HepG2 (cell line): ENCODE data around the gene MAGI1. TPM values are rescaled to one million over a fixed set of nuclear protein-coding genes. Genes with fewer than 3 reads are reported as not detected.

Experiments
- ATAC-seq: fragments of 200-7000 bp; cut with Tn5 transposase; 3 replicates; pipeline ENCODE4 v1.9.1; 2020; ENCODE audit warnings: mild to moderate bottlenecking, moderate library complexity
- BruUV-seq: library from RNA; stranded (reverse); fragments of 400-500 nt; replicated peaks from 2 replicates; lab custom pipeline; 2021; lab: Mats Ljungman, UMichigan
- CTCF ChIA-PET: fragments of 300-600 bp; formaldehyde crosslinking; extraction: SDS; loops from one replicate; lab custom pipeline; 2021; ENCODE audit warnings: low total read pairs, inconsistent platforms, low intra/inter-chr PET ratio; lab: Yijun Ruan, JAX
- POLR2A ChIA-PET: fragments of 350-600 bp; sonication (Branson Sonifier 250); formaldehyde crosslinking; loops from one replicate; lab custom pipeline; 2020; ENCODE audit warnings: antibody characterized with exemption, inconsistent platforms; lab: Yijun Ruan, JAX
- DNase-seq: peaks from one replicate; pipeline ENCODE4 v3.0.0-alpha.2; 2015; ENCODE audit warnings: low spot score
- FAIRE-seq: peaks from 3 replicates; lab custom pipeline; 2011; peaks lifted over from hg19 to GRCh38; lab: Jason Lieb, UNC
- H2AFZ ChIP-seq: one replicate; pipeline ENCODE4 v1.6.1; 2011; ENCODE audit warnings: low read length, inconsistent platforms
- H3K27ac ChIP-seq: fragments of 300-600 bp; 3 replicates; pipeline ENCODE4 v1.8.0; 2011; ENCODE audit warnings: mixed run types, mild to moderate bottlenecking, mixed read lengths, low read length, inconsistent platforms; ENCODE audit not compliant: insufficient read depth; ENCODE audit errors: extremely low read length
- H3K27me3 ChIP-seq, 2 experiments: fragments of 200-600 bp in 1 of 2; 2 replicates in 1 of 2; 3 replicates in 1 of 2; pipeline versions ENCODE4 v1.6.0 to v1.8.0; 2011; ENCODE audit warnings: low read length in 2 of 2, mild to moderate bottlenecking in 2 of 2, moderate library complexity in 2 of 2, inconsistent platforms in 1 of 2; ENCODE audit not compliant: insufficient read depth in 2 of 2, control insufficient read depth in 1 of 2
- H3K36me3 ChIP-seq, 2 experiments: fragments of 200-600 bp in 1 of 2; replicated peaks in 1 of 2; 2 replicates in 1 of 2; 3 replicates in 1 of 2; pipeline versions ENCODE4 v1.5.1 to v1.8.0; 2011; ENCODE audit warnings: low read length in 2 of 2, inconsistent platforms in 1 of 2; ENCODE audit not compliant: insufficient read depth in 2 of 2, control insufficient read depth in 1 of 2
- H3K4me1 ChIP-seq: 2 replicates; pipeline ENCODE4 v1.5.1; 2012; ENCODE audit warnings: low read length, inconsistent platforms; ENCODE audit not compliant: insufficient read depth
- H3K4me2 ChIP-seq: 2 replicates; pipeline ENCODE4 v1.6.0; 2011; ENCODE audit warnings: low read depth, low read length, inconsistent platforms
- H3K4me3 ChIP-seq, 3 experiments: fragments of 200-600 bp in 1 of 3; sonication (generic), shearing (Covaris generic) in 1 of 3; replicated peaks in 1 of 3; 2 replicates each; pipeline ENCODE4 v1.5.1; 2011 to 2016; ENCODE audit warnings: low read length in 3 of 3, inconsistent platforms in 2 of 3, low read depth in 2 of 3, mild to moderate bottlenecking in 2 of 3, control low read depth in 1 of 3, mixed read lengths in 1 of 3; ENCODE audit not compliant: insufficient read depth in 1 of 3
- H3K79me2 ChIP-seq: one replicate; pipeline ENCODE4 v1.6.1; 2011; ENCODE audit warnings: low read length, inconsistent platforms; ENCODE audit not compliant: insufficient read depth
- H3K9ac ChIP-seq: 2 replicates; pipeline ENCODE4 v1.6.0; 2011; ENCODE audit warnings: mild to moderate bottlenecking, low read depth, low read length, inconsistent platforms; ENCODE audit not compliant: insufficient read depth
- H3K9me3 ChIP-seq: 2 replicates; pipeline ENCODE4 v1.5.1; 2012; ENCODE audit warnings: mild to moderate bottlenecking, low read length
- H4K20me1 ChIP-seq: 2 replicates; pipeline ENCODE4 v1.6.0; 2011; ENCODE audit warnings: inconsistent platforms, mild to moderate bottlenecking, low read length, moderate library complexity; ENCODE audit not compliant: insufficient read depth
- ELF1 ChIP-seq: sonication (generic); formaldehyde crosslinking; IDR thresholded peaks from 2 replicates; pipeline ENCODE4 v1.4.0; 2020; ENCODE audit warnings: missing genetic modification reagents
- KDM4B ChIP-seq: sonication (generic); formaldehyde crosslinking; IDR thresholded peaks from 2 replicates; pipeline ENCODE4 v1.4.0; 2020; ENCODE audit warnings: missing genetic modification reagents
- MED1 ChIP-seq: sonication (generic); formaldehyde crosslinking; IDR thresholded peaks from 2 replicates; pipeline ENCODE4 v1.4.0; 2020; ENCODE audit warnings: missing genetic modification reagents
- MYNN ChIP-seq: sonication (generic); formaldehyde crosslinking; IDR thresholded peaks from 2 replicates; pipeline ENCODE4 v1.4.0; 2020; ENCODE audit warnings: mild to moderate bottlenecking, low read depth, missing genetic modification reagents
- SALL1 ChIP-seq: sonication (generic); formaldehyde crosslinking; IDR thresholded peaks from 2 replicates; pipeline ENCODE4 v1.8.0; 2022; ENCODE audit warnings: mild to moderate bottlenecking, missing genetic modification reagents
- SRY ChIP-seq: sonication (generic); formaldehyde crosslinking; IDR thresholded peaks from 2 replicates; pipeline ENCODE4 v1.8.0; 2022; ENCODE audit warnings: mild to moderate bottlenecking, missing genetic modification reagents
- SYNCRIP ChIP-seq: fragments of 200-400 bp; formaldehyde crosslinking; IDR thresholded peaks from 2 replicates; pipeline ENCODE4 v1.6.1; 2018; ENCODE audit warnings: mild to moderate bottlenecking, low read depth, low read length; ENCODE audit not compliant: insufficient read depth
- ZKSCAN5 ChIP-seq: sonication (generic); formaldehyde crosslinking; IDR thresholded peaks from 2 replicates; pipeline ENCODE4 v1.5.1; 2020; ENCODE audit warnings: mild to moderate bottlenecking, missing genetic modification reagents
- ZNF292 ChIP-seq: sonication (generic); formaldehyde crosslinking; IDR thresholded peaks from 2 replicates; pipeline ENCODE4 v1.8.1; 2022; ENCODE audit warnings: mild to moderate bottlenecking, low read depth, missing genetic modification reagents, borderline replicate concordance
- ZNF672 ChIP-seq: sonication (generic); formaldehyde crosslinking; IDR thresholded peaks from 2 replicates; pipeline ENCODE4 v1.8.1; 2022; ENCODE audit warnings: missing genetic modification reagents
- ZNF746 ChIP-seq: sonication (generic); formaldehyde crosslinking; IDR thresholded peaks from 2 replicates; pipeline ENCODE4 v1.8.0; 2022; ENCODE audit warnings: mild to moderate bottlenecking, missing genetic modification reagents
- ZNF773 ChIP-seq: sonication (generic); formaldehyde crosslinking; IDR thresholded peaks from 2 replicates; pipeline ENCODE4 v1.4.0; 2020; ENCODE audit warnings: missing genetic modification reagents, borderline replicate concordance
- ZNF878 ChIP-seq: sonication (generic); formaldehyde crosslinking; IDR thresholded peaks from 2 replicates; pipeline ENCODE4 v1.8.1; 2023; ENCODE audit warnings: mild to moderate bottlenecking, missing genetic modification reagents, moderate library complexity
- WGBS: methylation state at CpG from one replicate; pipeline ENCODE4 v1.1.6; 2017; ENCODE audit warnings: low lambda C conversion rate; 5-methylcytosine and 5-hydroxymethylcytosine counted together
- in situ Hi-C: cut with HindIII; loops from 2 replicates; pipeline ENCODE4 v1.10.0; 2017; ENCODE audit warnings: low pct_unique_long_range_greater_than_20kb; ENCODE audit not compliant: extremely low pct_ligation_motif_present
- intact Hi-C: fragments of 100-400 bp; cut with micrococcal nuclease; formaldehyde crosslinking; loops from one replicate; pipeline ENCODE4 v1.10.0; 2022; ENCODE audit not compliant: unreplicated experiment
- polyA plus RNA-seq, 8 experiments: library from polyadenylated mRNA; depleted of rRNA in 3 of 8; stranded (reverse) in 7 of 8; unstranded in 1 of 8; fragments of >200 nt; fragmentation: Illumina TruSeq in 4 of 8; extraction: Trizol in 4 of 8; gene quantifications; 2 replicates each; pipeline versions ENCODE4 v1.2.1 to v1.2.3, GENCODE V29; 2011 to 2016; ENCODE audit warnings: low read depth in 4 of 8, missing spikeins in 1 of 8, mixed read lengths in 1 of 8; ENCODE audit not compliant: insufficient read depth in 1 of 8
- total RNA-seq, 5 experiments: library from RNA; depleted of rRNA; stranded (reverse); fragments of >200 nt; fragmentation: Illumina TruSeq; extraction: Trizol; gene quantifications; 2 replicates each; pipeline ENCODE4 v1.2.3, GENCODE V29; 2016; ENCODE audit warnings: low read depth in 1 of 5
- TF ChIP-seq, protein P1 (sequence below): sonication (generic); IDR thresholded peaks from 2 replicates; pipeline ENCODE4 v1.6.1; 2016; ENCODE audit warnings: low read depth, borderline replicate concordance
- TF ChIP-seq, protein P2 (sequence below): sonication (generic); formaldehyde crosslinking; IDR thresholded peaks from 2 replicates; pipeline ENCODE4 v1.4.0; 2020; ENCODE audit warnings: mild to moderate bottlenecking, missing genetic modification reagents, borderline replicate concordance
- TF ChIP-seq, protein P3 (sequence below): sonication (generic); formaldehyde crosslinking; IDR thresholded peaks from 2 replicates; pipeline ENCODE4 v1.4.0; 2020; ENCODE audit warnings: missing genetic modification reagents

Gene MAGI1
- total and polyA plus RNA-seq, 2 of the 13 experiments (the other 11 are each of a cell fraction or from before 2014, with no cell fraction given), result 22.2 to 26.0 TPM

DNA sequence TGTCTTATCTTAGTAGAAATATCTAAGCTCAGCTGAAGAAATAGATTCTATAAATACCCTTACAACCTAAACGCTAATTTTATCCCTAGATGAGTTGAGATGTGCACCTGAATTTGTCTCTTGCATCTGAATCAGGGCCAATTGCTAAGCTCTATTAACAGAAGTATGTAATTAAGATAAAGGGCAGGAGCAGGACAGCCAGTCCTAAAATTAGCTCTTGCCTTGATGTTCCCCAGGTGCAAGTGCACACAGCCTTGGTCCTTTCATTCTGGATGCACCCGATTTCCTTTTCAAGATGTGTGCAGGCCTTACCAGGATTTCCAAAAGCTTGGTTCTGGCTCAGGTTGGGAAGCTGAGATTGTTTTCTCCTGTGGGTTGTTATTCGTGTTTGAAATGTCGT, 52.4 kb downstream of the MAGI1 start:
- in situ Hi-C loops, result no loop called here
- no peak for ATAC-seq

More for the DNA sequence above, 52.4 kb downstream of the MAGI1 start:
- Histone ChIP-seq H3K27ac (no peak overlapping the region), H3K9me3 (no peaks in the 10 kb centered on the region), H3K79me2 (peaks cover 53% of the 10 kb centered on the region), H3K4me3 (no peak overlapping the region), H3K9ac (no peak overlapping the region), H3K36me3 (peaks cover 2 to 13% of the 10 kb centered on the region in 2 experiments; a peak in 4 of 5 replicates), H4K20me1 (peaks cover 6% of the 10 kb centered on the region; the same call in 1 of the 2 replicates), H3K27me3 (no peaks in the 10 kb centered on the region), H3K4me2 (no peak overlapping the region), H3K4me1 (no peaks in the 10 kb centered on the region), H2AFZ (no peak overlapping the region)
- CTCF ChIA-PET, result no interaction called here
- WGBS, result 97% methylated on average over 4 of the region's 4 CpGs
- intact Hi-C loops, result no loop called here
- FAIRE-seq (no peak), DNase-seq (no peak)
- TF ChIP-seq, protein P1, sequence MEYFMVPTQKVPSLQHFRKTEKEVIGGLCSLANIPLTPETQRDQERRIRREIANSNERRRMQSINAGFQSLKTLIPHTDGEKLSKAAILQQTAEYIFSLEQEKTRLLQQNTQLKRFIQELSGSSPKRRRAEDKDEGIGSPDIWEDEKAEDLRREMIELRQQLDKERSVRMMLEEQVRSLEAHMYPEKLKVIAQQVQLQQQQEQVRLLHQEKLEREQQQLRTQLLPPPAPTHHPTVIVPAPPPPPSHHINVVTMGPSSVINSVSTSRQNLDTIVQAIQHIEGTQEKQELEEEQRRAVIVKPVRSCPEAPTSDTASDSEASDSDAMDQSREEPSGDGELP, result no peak
- TF ChIP-seq ZKSCAN5 (CRISPR knock-in tag) (no peak), MED1 (CRISPR knock-in tag) (no peak), ZNF746 (CRISPR knock-in tag) (no peak), ZNF878 (no peak), SYNCRIP (no peak), SALL1 (no peak), ELF1 (CRISPR knock-in tag) (no peak), ZNF773 (CRISPR knock-in tag) (no peak), ZNF292 (no peak), KDM4B (no peak), SRY (no peak), MYNN (CRISPR knock-in tag) (no peak), ZNF672 (CRISPR knock-in tag) (no peak)
- TF ChIP-seq, protein P2, sequence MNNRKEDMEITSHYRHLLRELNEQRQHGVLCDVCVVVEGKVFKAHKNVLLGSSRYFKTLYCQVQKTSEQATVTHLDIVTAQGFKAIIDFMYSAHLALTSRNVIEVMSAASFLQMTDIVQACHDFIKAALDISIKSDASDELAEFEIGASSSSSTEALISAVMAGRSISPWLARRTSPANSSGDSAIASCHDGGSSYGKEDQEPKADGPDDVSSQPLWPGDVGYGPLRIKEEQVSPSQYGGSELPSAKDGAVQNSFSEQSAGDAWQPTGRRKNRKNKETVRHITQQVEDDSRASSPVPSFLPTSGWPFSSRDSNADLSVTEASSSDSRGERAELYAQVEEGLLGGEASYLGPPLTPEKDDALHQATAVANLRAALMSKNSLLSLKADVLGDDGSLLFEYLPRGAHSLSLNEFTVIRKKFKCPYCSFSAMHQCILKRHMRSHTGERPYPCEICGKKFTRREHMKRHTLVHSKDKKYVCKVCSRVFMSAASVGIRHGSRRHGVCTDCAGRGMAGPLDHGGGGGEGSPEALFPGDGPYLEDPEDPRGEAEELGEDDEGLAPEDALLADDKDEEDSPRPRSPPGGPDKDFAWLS (CRISPR knock-in tag), result no peak
- TF ChIP-seq, protein P3, sequence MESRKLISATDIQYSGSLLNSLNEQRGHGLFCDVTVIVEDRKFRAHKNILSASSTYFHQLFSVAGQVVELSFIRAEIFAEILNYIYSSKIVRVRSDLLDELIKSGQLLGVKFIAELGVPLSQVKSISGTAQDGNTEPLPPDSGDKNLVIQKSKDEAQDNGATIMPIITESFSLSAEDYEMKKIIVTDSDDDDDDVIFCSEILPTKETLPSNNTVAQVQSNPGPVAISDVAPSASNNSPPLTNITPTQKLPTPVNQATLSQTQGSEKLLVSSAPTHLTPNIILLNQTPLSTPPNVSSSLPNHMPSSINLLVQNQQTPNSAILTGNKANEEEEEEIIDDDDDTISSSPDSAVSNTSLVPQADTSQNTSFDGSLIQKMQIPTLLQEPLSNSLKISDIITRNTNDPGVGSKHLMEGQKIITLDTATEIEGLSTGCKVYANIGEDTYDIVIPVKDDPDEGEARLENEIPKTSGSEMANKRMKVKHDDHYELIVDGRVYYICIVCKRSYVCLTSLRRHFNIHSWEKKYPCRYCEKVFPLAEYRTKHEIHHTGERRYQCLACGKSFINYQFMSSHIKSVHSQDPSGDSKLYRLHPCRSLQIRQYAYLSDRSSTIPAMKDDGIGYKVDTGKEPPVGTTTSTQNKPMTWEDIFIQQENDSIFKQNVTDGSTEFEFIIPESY, result no peak
- POLR2A ChIA-PET, result no interaction called here
- BruUV-seq, result no TSS peak
